Body of pancreas (tissue), 4 donors: ENCODE measurements around the gene PHF24. TPM values are rescaled to one million over a fixed set of nuclear protein-coding genes. Genes with fewer than 3 reads are reported as not detected.

Source experiments
- ATAC-seq: fragments of 150-250 bp; one replicate; pipeline ENCODE4 v1.9.1; 2016
- DNase-seq, 4 donors: peaks; one replicate each; pipeline ENCODE4 v3.0.0-alpha.2; 2019
- H3K27ac ChIP-seq, 4 donors: fragments of 200-600 bp; sonication (generic); 1 replicate in 3 of 4; 2 replicates in 1 of 4; pipeline versions ENCODE4 v1.5.1 to v1.6.1; 2016 to 2019; ENCODE audit warnings: mild to moderate bottlenecking in 1 of 4, mixed read lengths in 1 of 4, moderate library complexity in 1 of 4
- H3K27me3 ChIP-seq, 2 donors: fragments of 200-600 bp; sonication (generic); one replicate each; pipeline ENCODE4 v1.6.0; 2016; ENCODE audit warnings: mild to moderate bottlenecking in 1 of 2
- H3K36me3 ChIP-seq, 2 donors: fragments of 200-600 bp; sonication (generic); replicated peaks in 1 of 2; 2 replicates each; pipeline ENCODE4 v1.5.1; 2016; ENCODE audit warnings: low read depth in 2 of 2; ENCODE audit not compliant: insufficient read depth in 1 of 2
- H3K4me1 ChIP-seq: fragments of 200-600 bp; sonication (generic); one replicate; pipeline ENCODE4 v1.6.0; 2016
- H3K4me3 ChIP-seq, 2 donors: fragments of 200-600 bp; sonication (generic); 1 replicate in 1 of 2; 2 replicates in 1 of 2; pipeline ENCODE4 v1.5.1; 2016 to 2019
- H3K9me3 ChIP-seq, 3 donors: fragments of 200-600 bp; sonication (generic); 1 replicate in 2 of 3; 2 replicates in 1 of 3; pipeline ENCODE4 v1.5.1; 2016
- CTCF ChIP-seq, 7 experiments: fragments of 450-650 bp in 4 of 7; fragments of 200-600 bp in 3 of 7; sonication (generic) in 3 of 7; IDR thresholded peaks; one replicate each; pipeline ENCODE4 v1.5.1; 2016 to 2019; ENCODE audit warnings: antibody characterized with exemption in 7 of 7
- POLR2A ChIP-seq, 3 donors: fragments of 450-650 bp; IDR thresholded peaks; one replicate each; pipeline ENCODE4 v1.6.1; 2016; ENCODE audit warnings: antibody characterized with exemption in 3 of 3, mild to moderate bottlenecking in 2 of 3
- WGBS, 2 donors: methylation state at CpG; one replicate each; pipeline ENCODE4 v1.1.5; 2017; 5-methylcytosine and 5-hydroxymethylcytosine counted together
- intact Hi-C: fragments of 100-400 bp; cut with DNase I; formaldehyde crosslinking; loops from one replicate; pipeline ENCODE4 v1.15.1; 2023
- total RNA-seq, 2 donors: library from RNA; depleted of rRNA; stranded (reverse); fragments of >200 nt; gene quantifications; one replicate each; pipeline ENCODE4 v1.1.0, GENCODE V29; 2016

PHF24 gene
- total RNA-seq, 2 donors from 2014 or later, result 0.26 TPM; not detected in 1

- Histone ChIP-seq H3K27me3 (no peaks in the 10 kb centered on the region), H3K36me3 (no peaks in the 10 kb centered on the region), H3K4me3 (no peak overlapping the region), H3K4me1 (no peaks in the 10 kb centered on the region), H3K27ac (no peak overlapping the region), H3K9me3 (no peaks in the 10 kb centered on the region)
- DNase-seq, result no peak
- ATAC-seq, result no peak
- no peak for TF ChIP-seq CTCF (IDR thresholded peaks at IDR 0.05)
- TF ChIP-seq POLR2A (IDR thresholded peaks at IDR 0.05), result no peak
- WGBS, 2 donors, result 68 to 79% methylated on average over 5 to 7 of the region's 7 CpGs
- intact Hi-C loops, result no loop called here
Observed at GRCh38 chr9:34982361-34982760, 24.3 kb downstream of the PHF24 start.

GRCh38 chr9:34983209-34983608 is 25.1 kb downstream of the PHF24 start:
- no peaks in the 10 kb centered on the region for H3K36me3 ChIP-seq
- no peak for ATAC-seq
- H3K9me3 ChIP-seq, result no peaks in the 10 kb centered on the region
- no peak overlapping the region for H3K27ac ChIP-seq
- H3K4me3 ChIP-seq, result no peak overlapping the region
- H3K4me1 ChIP-seq, result no peaks in the 10 kb centered on the region
- TF ChIP-seq CTCF (IDR thresholded peaks at IDR 0.05) (no peak), POLR2A (IDR thresholded peaks at IDR 0.05) (no peak)
- WGBS, 2 donors, result 63 to 81% methylated on average over 2 of the region's 2 CpGs
- intact Hi-C loops, result no loop called here
- H3K27me3 ChIP-seq, result no peaks in the 10 kb centered on the region
- no peak for DNase-seq

- H3K27ac ChIP-seq, result no peak overlapping the region
- H3K9me3 ChIP-seq, result no peaks in the 10 kb centered on the region
- TF ChIP-seq CTCF (IDR thresholded peaks at IDR 0.05), result no peak
- TF ChIP-seq POLR2A (IDR thresholded peaks at IDR 0.05), result no peak
- ATAC-seq (no peak), DNase-seq (no peak)
- no peaks in the 10 kb centered on the region for H3K27me3 ChIP-seq
- WGBS, 2 donors, result 0 to 18% methylated on average over 1 of the region's 1 CpG
- no peaks in the 10 kb centered on the region for H3K36me3 ChIP-seq
- no peak overlapping the region for H3K4me3 ChIP-seq
- intact Hi-C loops, result no loop called here
- peaks cover 8% of the 10 kb centered on the region for H3K4me1 ChIP-seq
Observed at GRCh38 chr9:34984049-34984448, 26.0 kb downstream of the PHF24 start.

- intact Hi-C loops, result no loop called here
- H3K36me3 ChIP-seq, result no peaks in the 10 kb centered on the region
Observed at GRCh38 chr9:34985311-34985899, 27.3 kb downstream of the PHF24 start.

More at GRCh38 chr9:34985311-34985899, 27.3 kb downstream of the PHF24 start:
- Histone ChIP-seq H3K4me1 (peaks cover 11% of the 10 kb centered on the region), H3K9me3 (no peaks in the 10 kb centered on the region), H3K27ac (no peak overlapping the region), H3K27me3 (no peaks in the 10 kb centered on the region), H3K4me3 (no peak overlapping the region)
- peak; percentile 62 to 83 (median 69) for TF ChIP-seq CTCF (IDR thresholded peaks at IDR 0.05)
- no peak for TF ChIP-seq POLR2A (IDR thresholded peaks at IDR 0.05)
- DNase-seq (peak; percentile 61 to 75 (median 70)), ATAC-seq (no peak)
- 10 to 16% methylated on average over 7 of the region's 7 CpGs for WGBS, 2 donors
